HepG2 (cell line): ENCODE measurements around the gene TMEM200C.

Source experiments
- KDM4B ChIP-seq: sonication (generic); formaldehyde crosslinking; IDR thresholded peaks from 2 replicates; pipeline ENCODE4 v1.4.0; 2020; ENCODE audit warnings: missing genetic modification reagents
- POLR2AphosphoS5 ChIP-seq: IDR thresholded peaks from 2 replicates; pipeline ENCODE4 v1.6.1; 2012; ENCODE audit warnings: low read depth, low read length
- ZBTB43 ChIP-seq: sonication (generic); formaldehyde crosslinking; conservative IDR thresholded peaks from 2 replicates; pipeline ENCODE4 v1.4.0; 2020; ENCODE audit warnings: missing genetic modification reagents
- ZNF121 ChIP-seq: sonication (generic); formaldehyde crosslinking; IDR thresholded peaks from 2 replicates; pipeline ENCODE4 v1.5.0; 2020; ENCODE audit warnings: mild to moderate bottlenecking, missing genetic modification reagents
- ZNF724P ChIP-seq: sonication (generic); formaldehyde crosslinking; IDR thresholded peaks from 2 replicates; pipeline ENCODE4 v1.8.0; 2022; ENCODE audit warnings: missing genetic modification reagents, borderline replicate concordance

GRCh38 chr18:5885361-5885760, 10.0 kb downstream of the TMEM200C start:
- TF ChIP-seq ZNF724P (CRISPR knock-in tag) (no peak), POLR2AphosphoS5 (no peak), ZNF121 (CRISPR knock-in tag) (no peak), KDM4B (CRISPR knock-in tag) (no peak), ZBTB43 (CRISPR knock-in tag) (no peak)
